ENCODE data around the gene CDK17. TPM values are rescaled to one million over a fixed set of nuclear protein-coding genes. Genes with fewer than 3 reads are reported as not detected.

The CDK17 gene
- total RNA-seq, 1 donor from 2014 or later, result 35.9 TPM

- H3K27me3 Mint-ChIP-seq, result no peaks in the 10 kb centered on the region
These were observed 166.2 kb downstream of the CDK17 start for GRCh38 chr12:96233939-96234461.

GRCh38 chr12:96233168-96233567 is 167.1 kb downstream of the CDK17 start:
- no peak for TF ChIP-seq CTCF (IDR thresholded peaks at IDR 0.05; ENCODE audit: unreplicated experiment)
- DNase-seq (ENCODE audit: low spot score, unreplicated experiment), result no peak
- Mint-ChIP-seq H3K4me3 (ENCODE audit: low read depth) (no peak overlapping the region), H3K4me1 (ENCODE audit: low read depth) (no peaks in the 10 kb centered on the region), H3K27ac (no peak overlapping the region), H3K9me3 (ENCODE audit: low read depth) (no peaks in the 10 kb centered on the region), H3K27me3 (no peaks in the 10 kb centered on the region), H3K36me3 (ENCODE audit: insufficient read depth) (no peaks in the 10 kb centered on the region)

More at GRCh38 chr12:96233939-96234461, 166.2 kb downstream of the CDK17 start:
- Mint-ChIP-seq H3K9me3 (ENCODE audit: low read depth) (no peaks in the 10 kb centered on the region), H3K27ac (no peak overlapping the region), H3K4me3 (ENCODE audit: low read depth) (no peak overlapping the region), H3K4me1 (ENCODE audit: low read depth) (no peaks in the 10 kb centered on the region), H3K36me3 (ENCODE audit: insufficient read depth) (no peaks in the 10 kb centered on the region)
- DNase-seq (ENCODE audit: low spot score, unreplicated experiment), result no peak
- no peak for TF ChIP-seq CTCF (IDR thresholded peaks at IDR 0.05; ENCODE audit: unreplicated experiment)

- no peaks in the 10 kb centered on the region for H3K27me3 Mint-ChIP-seq
- H3K4me1 Mint-ChIP-seq (ENCODE audit: low read depth), result no peaks in the 10 kb centered on the region
These were observed 169.6 kb downstream of the CDK17 start for GRCh38 chr12:96230646-96231045.

GRCh38 chr12:96228566-96229248 is 171.5 kb downstream of the CDK17 start:
- Mint-ChIP-seq H3K36me3 (ENCODE audit: insufficient read depth) (no peaks in the 10 kb centered on the region), H3K9me3 (ENCODE audit: low read depth) (no peaks in the 10 kb centered on the region), H3K4me3 (ENCODE audit: low read depth) (no peak overlapping the region), H3K4me1 (ENCODE audit: low read depth) (no peaks in the 10 kb centered on the region), H3K27ac (no peak overlapping the region), H3K27me3 (no peaks in the 10 kb centered on the region)
- no peak for DNase-seq (ENCODE audit: low spot score, unreplicated experiment)
- no peak for TF ChIP-seq CTCF (IDR thresholded peaks at IDR 0.05; ENCODE audit: unreplicated experiment)

More at GRCh38 chr12:96230646-96231045, 169.6 kb downstream of the CDK17 start:
- no peak for DNase-seq (ENCODE audit: low spot score, unreplicated experiment)
- no peak overlapping the region for H3K27ac Mint-ChIP-seq
- no peaks in the 10 kb centered on the region for H3K9me3 Mint-ChIP-seq (ENCODE audit: low read depth)
- H3K36me3 Mint-ChIP-seq (ENCODE audit: insufficient read depth), result no peaks in the 10 kb centered on the region
- TF ChIP-seq CTCF (IDR thresholded peaks at IDR 0.05; ENCODE audit: unreplicated experiment), result no peak
- no peak overlapping the region for H3K4me3 Mint-ChIP-seq (ENCODE audit: low read depth)

Other genes with a start within 250 kb of the CDK17 start
- 4.2 and 5.4 TPM in 2 replicates for gene ELK3, start 206.1 kb downstream of the CDK17 start, total RNA-seq
- 5.9 TPM in 2 replicates for gene CFAP54, start 89.1 kb upstream of the CDK17 start, total RNA-seq

All from progenitor cell of endocrine pancreas (in vitro differentiated cells).